ENCODE results near the gene POLL.

DNA sequence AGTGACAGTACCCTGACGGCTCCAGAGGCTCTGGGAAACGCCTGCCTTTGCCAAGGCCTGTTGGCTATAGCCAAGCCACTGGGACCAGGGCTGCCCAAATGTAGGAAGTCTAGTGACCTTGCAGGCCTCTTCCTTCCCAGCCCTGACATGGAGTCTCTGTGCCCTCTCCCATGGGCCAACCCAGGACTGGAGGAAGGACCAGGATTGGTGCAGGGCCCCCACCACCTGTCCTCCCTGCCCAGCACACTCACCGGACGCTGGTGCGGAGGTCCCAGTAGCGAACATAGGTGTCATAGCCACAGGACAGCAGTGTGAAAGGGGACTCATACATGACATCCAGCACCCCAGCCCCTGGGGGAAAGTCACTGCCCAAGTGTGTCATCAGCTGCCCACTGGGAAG is 24.0 kb upstream of the POLL start:
- no peak for TF ChIP-seq POLR2AphosphoS5 (IDR thresholded peaks at IDR 0.05; ENCODE audit: borderline replicate concordance, low read depth, low read length)
- TF ChIP-seq EZH2 (IDR thresholded peaks at IDR 0.05), result no peak
- no peak for TF ChIP-seq FOXP2 (optimal IDR thresholded peaks at IDR 0.05; ENCODE audit: control extremely low read depth, extremely low read length, insufficient read depth)
